PC-9 (cell line): ENCODE results near the gene RASL10B. TPM values are rescaled to one million over a fixed set of nuclear protein-coding genes. Genes with fewer than 3 reads are reported as not detected.

Experiments
- BruUV-seq: library from RNA; stranded (reverse); fragments of 400-500 nt; replicated peaks from 2 replicates; lab custom pipeline; 2021; lab: Mats Ljungman, UMichigan
- CTCF ChIA-PET: fragments of 300-600 bp; sonication (Branson Sonifier 250); formaldehyde crosslinking; loops from one replicate; lab custom pipeline; 2022; ENCODE audit warnings: antibody characterized with exemption; lab: Charles Lee
- POLR2A ChIA-PET: fragments of 300-600 bp; sonication (Branson Sonifier 250); formaldehyde crosslinking; loops from one replicate; lab custom pipeline; 2022; ENCODE audit warnings: antibody characterized with exemption; ENCODE audit not compliant: unreplicated experiment; lab: Charles Lee
- DNase-seq, 2 experiments: peaks; one replicate each; pipeline versions ENCODE4 v3.0.0 to v3.0.0-alpha.2; 2015 to 2022; ENCODE audit warnings: mixed read lengths in 1 of 2
- H2AFZ ChIP-seq: fragments of 200-600 bp; sonication (generic); 2 replicates; pipeline ENCODE4 v1.8.1; 2017; ENCODE audit warnings: antibody characterized with exemption
- H3F3A ChIP-seq: fragments of 200-600 bp; sonication (generic); 2 replicates; pipeline ENCODE4 v1.8.1; 2017; ENCODE audit warnings: antibody characterized with exemption, mild to moderate bottlenecking, low read depth; ENCODE audit not compliant: insufficient read depth
- H3K27ac ChIP-seq: fragments of 200-600 bp; sonication (generic); 2 replicates; pipeline ENCODE4 v1.6.1; 2016; ENCODE audit warnings: mixed run types
- H3K27me3 ChIP-seq: fragments of 200-600 bp; sonication (generic); 2 replicates; pipeline ENCODE4 v1.6.1; 2016; ENCODE audit warnings: low read depth, mixed run types; ENCODE audit not compliant: insufficient read depth
- H3K36me3 ChIP-seq: fragments of 200-600 bp; sonication (generic); 2 replicates; pipeline ENCODE4 v1.6.1; 2016; ENCODE audit warnings: low read depth, mixed run types
- H3K4me1 ChIP-seq: fragments of 200-600 bp; sonication (generic); replicated peaks from 2 replicates; pipeline ENCODE4 v1.6.1; 2016; ENCODE audit warnings: mixed run types; ENCODE audit not compliant: insufficient read depth
- H3K4me2 ChIP-seq: fragments of 200-600 bp; sonication (generic); 2 replicates; pipeline ENCODE4 v1.6.1; 2017; ENCODE audit warnings: mixed run types
- H3K4me3 ChIP-seq: fragments of 200-600 bp; sonication (generic); 2 replicates; pipeline ENCODE4 v1.6.1; 2016; ENCODE audit warnings: mixed run types
- H3K79me2 ChIP-seq: fragments of 200-600 bp; sonication (generic); 2 replicates; pipeline ENCODE4 v1.6.1; 2017; ENCODE audit warnings: low read depth, mixed run types
- H3K9me2 ChIP-seq: fragments of 200-600 bp; sonication (generic); 2 replicates; pipeline ENCODE4 v1.8.1; 2017; ENCODE audit warnings: mild to moderate bottlenecking; ENCODE audit not compliant: insufficient read depth
- H3K9me3 ChIP-seq: fragments of 200-600 bp; sonication (generic); 2 replicates; pipeline ENCODE4 v1.8.1; 2016; ENCODE audit warnings: low read depth; ENCODE audit not compliant: insufficient read depth
- H4K20me1 ChIP-seq: fragments of 200-600 bp; sonication (generic); 2 replicates; pipeline ENCODE4 v1.8.1; 2017; ENCODE audit not compliant: insufficient read depth
- EZH2 ChIP-seq: fragments of 200-600 bp; sonication (generic); IDR thresholded peaks from 2 replicates; pipeline ENCODE4 v1.8.0; 2017; ENCODE audit warnings: antibody characterized with exemption, low read depth
- intact Hi-C: fragments of 100-400 bp; cut with micrococcal nuclease; formaldehyde crosslinking; loops from one replicate; pipeline ENCODE4 v1.10.0; 2022; ENCODE audit not compliant: unreplicated experiment
- total RNA-seq: library from RNA; stranded (reverse); gene quantifications from 2 replicates; pipeline ENCODE4 v1.2.3, GENCODE V29; 2021
- TF ChIP-seq, protein P1 (sequence below): fragments of 200-600 bp; sonication (generic); conservative IDR thresholded peaks from 2 replicates; pipeline ENCODE4 v1.6.1; 2017; ENCODE audit warnings: mixed run types, antibody characterized with exemption, mild to moderate bottlenecking, moderate library complexity

RASL10B gene
- total RNA-seq, 1 experiment from 2014 or later = 0.11 TPM

DNA sequence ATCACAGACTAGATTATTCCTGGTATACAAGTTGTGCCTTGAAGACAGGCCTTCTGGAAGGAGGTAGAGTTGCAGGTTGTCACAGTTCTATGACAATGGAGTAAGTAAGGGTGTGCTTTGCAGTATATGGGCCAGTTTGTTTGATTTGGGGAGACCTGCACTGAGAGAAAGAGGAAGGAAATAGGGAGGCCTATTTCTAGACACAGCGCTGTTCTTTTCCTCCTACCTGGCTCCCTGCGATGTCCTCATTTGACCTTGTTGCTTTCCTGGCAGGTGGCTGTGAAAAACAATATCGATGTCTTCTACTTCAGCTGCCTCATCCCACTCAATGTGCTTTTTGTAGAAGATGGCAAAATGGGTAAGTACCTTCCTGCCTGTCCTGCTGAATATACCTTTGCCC lies 22.5 kb upstream of the RASL10B start:
- no TSS peak for BruUV-seq
- POLR2A ChIA-PET = interaction anchor here (0.7 kb wide), 1 partner anchor 344 kb away, joined by 3 read pairs; no protein-coding TSS in a partner anchor
- H3K36me3 ChIP-seq = peaks cover 3% of the 10 kb centered on the region; the same call in 1 of the 2 replicates
- intact Hi-C loops = no loop called here
- no peak for DNase-seq
- H3K79me2 ChIP-seq = no peaks in the 10 kb centered on the region
- H4K20me1 ChIP-seq = no peaks in the 10 kb centered on the region; the same call in 1 of the 2 replicates
- no peak overlapping the region for H3K27ac ChIP-seq
- no peak overlapping the region for H3K4me3 ChIP-seq
- no peaks in the 10 kb centered on the region for H3K9me2 ChIP-seq
- TF ChIP-seq, protein P1, sequence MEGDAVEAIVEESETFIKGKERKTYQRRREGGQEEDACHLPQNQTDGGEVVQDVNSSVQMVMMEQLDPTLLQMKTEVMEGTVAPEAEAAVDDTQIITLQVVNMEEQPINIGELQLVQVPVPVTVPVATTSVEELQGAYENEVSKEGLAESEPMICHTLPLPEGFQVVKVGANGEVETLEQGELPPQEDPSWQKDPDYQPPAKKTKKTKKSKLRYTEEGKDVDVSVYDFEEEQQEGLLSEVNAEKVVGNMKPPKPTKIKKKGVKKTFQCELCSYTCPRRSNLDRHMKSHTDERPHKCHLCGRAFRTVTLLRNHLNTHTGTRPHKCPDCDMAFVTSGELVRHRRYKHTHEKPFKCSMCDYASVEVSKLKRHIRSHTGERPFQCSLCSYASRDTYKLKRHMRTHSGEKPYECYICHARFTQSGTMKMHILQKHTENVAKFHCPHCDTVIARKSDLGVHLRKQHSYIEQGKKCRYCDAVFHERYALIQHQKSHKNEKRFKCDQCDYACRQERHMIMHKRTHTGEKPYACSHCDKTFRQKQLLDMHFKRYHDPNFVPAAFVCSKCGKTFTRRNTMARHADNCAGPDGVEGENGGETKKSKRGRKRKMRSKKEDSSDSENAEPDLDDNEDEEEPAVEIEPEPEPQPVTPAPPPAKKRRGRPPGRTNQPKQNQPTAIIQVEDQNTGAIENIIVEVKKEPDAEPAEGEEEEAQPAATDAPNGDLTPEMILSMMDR = no peak
- no peak for TF ChIP-seq EZH2
- H2AFZ ChIP-seq = no peak overlapping the region
- no peak overlapping the region for H3K4me2 ChIP-seq
- H3K4me1 ChIP-seq = no peaks in the 10 kb centered on the region
- no peaks in the 10 kb centered on the region for H3F3A ChIP-seq
- CTCF ChIA-PET = no interaction called here
- H3K27me3 ChIP-seq = no peaks in the 10 kb centered on the region
- H3K9me3 ChIP-seq = no peaks in the 10 kb centered on the region

DNA sequence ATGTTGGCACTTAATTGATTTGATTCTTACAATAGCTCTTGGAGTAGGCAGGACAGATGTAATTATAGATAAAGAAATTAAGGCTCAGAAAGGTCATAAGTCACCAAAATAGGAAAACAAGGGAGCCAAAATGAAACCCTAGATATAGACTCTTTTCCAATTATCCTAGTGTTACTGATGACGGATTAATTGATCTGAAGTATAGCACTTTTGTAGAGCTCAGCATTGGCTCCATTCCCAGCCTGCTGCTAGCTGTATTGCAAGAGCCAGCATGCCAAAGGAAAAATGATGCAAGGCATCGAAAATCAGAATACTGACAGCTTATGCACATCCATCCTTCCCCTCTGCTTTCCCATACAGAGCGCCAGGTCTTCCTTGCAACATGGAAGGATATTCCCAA lies 21.6 kb upstream of the RASL10B start:
- CTCF ChIA-PET = no interaction called here

DNA sequence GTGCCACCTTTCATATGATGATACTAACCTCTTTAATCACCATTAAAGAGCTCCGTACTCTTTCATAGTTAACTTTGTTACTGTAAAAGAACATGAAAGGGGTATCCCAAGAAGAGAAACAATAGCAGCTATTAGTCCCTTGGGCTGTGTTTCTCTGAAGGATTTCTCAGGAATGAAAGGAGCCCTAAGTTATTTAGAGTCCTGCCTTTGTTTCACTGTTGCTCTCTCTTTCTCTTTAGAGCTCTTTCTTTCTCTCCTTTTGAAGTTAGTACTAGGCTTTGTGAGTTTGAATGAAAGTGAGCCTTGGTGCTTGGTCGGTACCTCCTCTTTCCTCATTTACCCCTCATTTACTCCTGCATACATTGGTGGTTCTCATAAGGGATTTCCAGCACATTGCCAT lies 20.5 kb upstream of the RASL10B start:
- Histone ChIP-seq H3K27ac (no peak overlapping the region), H3K36me3 (peaks cover 3% of the 10 kb centered on the region; the same call in 1 of the 2 replicates), H4K20me1 (no peaks in the 10 kb centered on the region; the same call in 1 of the 2 replicates), H3K79me2 (no peaks in the 10 kb centered on the region), H3F3A (no peaks in the 10 kb centered on the region), H3K4me2 (no peak overlapping the region), H2AFZ (no peak overlapping the region), H3K4me3 (no peak overlapping the region), H3K27me3 (no peaks in the 10 kb centered on the region), H3K9me3 (no peaks in the 10 kb centered on the region), H3K9me2 (no peaks in the 10 kb centered on the region), H3K4me1 (no peaks in the 10 kb centered on the region)
- no peak for TF ChIP-seq EZH2
- TF ChIP-seq, protein P1 = no peak
- no peak for DNase-seq
- no TSS peak for BruUV-seq
- ChIA-PET POLR2A (no interaction called here), CTCF (interaction anchor here (0.7 kb wide), 1 partner anchor 38 kb away, joined by 9 read pairs; no protein-coding TSS in a partner anchor)
- intact Hi-C loops = no loop called here

More for the DNA sequence above, 21.6 kb upstream of the RASL10B start:
- Histone ChIP-seq H3K27ac (no peak overlapping the region), H3K4me3 (no peak overlapping the region), H4K20me1 (no peaks in the 10 kb centered on the region; the same call in 1 of the 2 replicates), H3F3A (no peaks in the 10 kb centered on the region), H3K79me2 (no peaks in the 10 kb centered on the region), H3K9me3 (no peaks in the 10 kb centered on the region), H3K9me2 (no peaks in the 10 kb centered on the region), H3K4me2 (no peak overlapping the region), H2AFZ (no peak overlapping the region), H3K27me3 (no peaks in the 10 kb centered on the region), H3K4me1 (no peaks in the 10 kb centered on the region), H3K36me3 (peaks cover 3% of the 10 kb centered on the region; the same call in 1 of the 2 replicates)
- no TSS peak for BruUV-seq
- intact Hi-C loops = no loop called here
- POLR2A ChIA-PET = no interaction called here
- DNase-seq = no peak
- TF ChIP-seq EZH2 = no peak
- TF ChIP-seq, protein P1 = no peak
